DND-41 (cell line): Measurements from ENCODE around the gene C18orf63.
"Not testable (repeated sequence)": the region's sequence is repeated elsewhere in the genome, so short reads cannot be mapped to it uniquely, and the experiment has no call there.

ENCODE experiments used
- ATAC-seq: fragments of 200-7000 bp; cut with Tn5 transposase; 3 replicates; pipeline ENCODE4 v1.9.1; 2021; ENCODE audit warnings: low read depth; ENCODE audit not compliant: insufficient read depth
- DNase-seq: peaks from one replicate; pipeline ENCODE4 v3.0.0-alpha.2; 2020
- H2AFZ ChIP-seq: 2 replicates; pipeline ENCODE4 v1.6.0; 2012; ENCODE audit warnings: low read depth, low read length
- H3K27ac ChIP-seq: 2 replicates; pipeline ENCODE4 v1.5.1; 2012; ENCODE audit warnings: low read length, inconsistent platforms
- H3K27me3 ChIP-seq: fragments of 200-600 bp; sonication (generic); 2 replicates; pipeline ENCODE4 v1.6.0; 2012; ENCODE audit warnings: low read length, mild to moderate bottlenecking, inconsistent platforms; ENCODE audit not compliant: insufficient read depth, poor library complexity
- H3K36me3 ChIP-seq: 2 replicates; pipeline ENCODE4 v1.5.1; 2012; ENCODE audit warnings: low read length, inconsistent platforms; ENCODE audit not compliant: insufficient read depth
- H3K4me1 ChIP-seq: 2 replicates; pipeline ENCODE4 v1.5.1; 2012; ENCODE audit warnings: mild to moderate bottlenecking, low read length; ENCODE audit not compliant: insufficient read depth
- H3K4me2 ChIP-seq: 2 replicates; pipeline ENCODE4 v1.6.0; 2012; ENCODE audit warnings: mild to moderate bottlenecking, moderate library complexity, low read length, inconsistent platforms; ENCODE audit not compliant: insufficient read depth
- H3K4me3 ChIP-seq, 2 experiments: fragments of 200-600 bp in 1 of 2; shearing (Covaris generic) in 1 of 2; 2 replicates each; pipeline ENCODE4 v1.5.1; 2012 to 2016; ENCODE audit warnings: inconsistent platforms in 2 of 2, low read length in 2 of 2, mild to moderate bottlenecking in 2 of 2, low read depth in 1 of 2, moderate library complexity in 1 of 2
- H3K79me2 ChIP-seq: 2 replicates; pipeline ENCODE4 v1.6.0; 2012; ENCODE audit warnings: low read length, inconsistent platforms; ENCODE audit not compliant: insufficient read depth
- H3K9ac ChIP-seq: 2 replicates; pipeline ENCODE4 v1.6.0; 2012; ENCODE audit warnings: low read depth, mild to moderate bottlenecking, inconsistent platforms, low read length, moderate library complexity
- H3K9me3 ChIP-seq: 2 replicates; pipeline ENCODE4 v1.5.1; 2012; ENCODE audit warnings: low read length, moderate library complexity, mild to moderate bottlenecking, inconsistent platforms; ENCODE audit not compliant: insufficient read depth, severe bottlenecking
- H4K20me1 ChIP-seq: 2 replicates; pipeline ENCODE4 v1.6.0; 2012; ENCODE audit warnings: low read length; ENCODE audit not compliant: insufficient read depth
- EZH2 ChIP-seq: IDR thresholded peaks from 3 replicates; pipeline ENCODE4 v1.6.1; 2012; ENCODE audit warnings: borderline replicate concordance, low read depth, mild to moderate bottlenecking, moderate library complexity, low read length, inconsistent platforms; ENCODE audit not compliant: severe bottlenecking
- TF ChIP-seq, protein P1 (sequence below): IDR thresholded peaks from 2 replicates; pipeline ENCODE4 v1.5.1; 2012; ENCODE audit warnings: borderline replicate concordance, low read length, moderate library complexity, mild to moderate bottlenecking; ENCODE audit not compliant: poor library complexity, severe bottlenecking; ENCODE audit errors: extremely low read depth

The C18orf63 gene

DNA sequence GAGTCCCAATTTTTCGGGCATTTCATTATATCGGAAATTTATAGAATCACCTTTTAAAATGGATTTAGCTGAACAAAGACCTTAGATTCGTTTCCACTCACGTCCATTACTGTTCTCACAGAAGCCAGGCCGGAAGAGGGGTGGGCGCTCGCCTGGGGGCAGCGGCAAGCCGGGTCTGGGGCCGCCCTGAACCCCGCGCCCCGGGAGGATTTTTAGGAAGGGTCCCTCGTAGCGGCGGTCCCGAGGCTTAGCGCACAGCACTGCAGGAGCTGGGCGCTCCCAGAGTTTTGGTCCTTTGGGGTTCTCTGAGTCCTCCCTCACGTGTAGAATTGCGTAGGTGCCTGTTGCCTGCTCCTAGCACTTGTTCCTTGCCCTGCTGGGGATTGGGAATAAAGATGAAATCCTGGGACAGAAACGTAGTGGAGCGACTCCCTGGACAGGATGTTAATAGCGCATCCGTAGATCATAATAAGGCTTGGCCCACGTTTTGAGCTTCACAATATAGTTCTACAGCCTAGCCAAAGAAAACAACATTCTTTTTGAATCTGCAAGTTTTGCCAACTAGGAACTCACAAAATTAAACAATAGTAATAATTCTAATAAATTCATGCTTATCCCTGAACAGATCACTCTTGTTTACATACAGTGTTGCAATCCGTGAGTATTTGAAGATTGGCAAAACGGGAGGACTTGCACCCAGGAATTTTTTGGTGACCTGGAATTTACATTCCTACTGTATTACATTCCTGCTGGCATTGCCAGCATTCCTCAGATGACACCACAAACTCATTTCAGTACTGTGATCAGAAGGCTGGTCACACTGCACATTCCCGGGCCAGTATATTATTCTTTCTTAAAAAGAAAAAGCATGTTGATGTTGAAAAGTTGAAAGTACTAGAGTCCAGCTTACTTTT, 875 bp downstream of the C18orf63 start:
- no peak overlapping the region for H2AFZ ChIP-seq
- no peak overlapping the region for H3K4me2 ChIP-seq
- no peak overlapping the region for H3K9ac ChIP-seq
- peaks cover 4% of the 10 kb centered on the region for H3K9me3 ChIP-seq
- H4K20me1 ChIP-seq = no peaks in the 10 kb centered on the region
- H3K27ac ChIP-seq = no peak overlapping the region
- H3K79me2 ChIP-seq = no peaks in the 10 kb centered on the region
- no peak overlapping the region for H3K4me3 ChIP-seq
- H3K36me3 ChIP-seq = no peaks in the 10 kb centered on the region
- H3K4me1 ChIP-seq = no peaks in the 10 kb centered on the region
- TF ChIP-seq, protein P1, sequence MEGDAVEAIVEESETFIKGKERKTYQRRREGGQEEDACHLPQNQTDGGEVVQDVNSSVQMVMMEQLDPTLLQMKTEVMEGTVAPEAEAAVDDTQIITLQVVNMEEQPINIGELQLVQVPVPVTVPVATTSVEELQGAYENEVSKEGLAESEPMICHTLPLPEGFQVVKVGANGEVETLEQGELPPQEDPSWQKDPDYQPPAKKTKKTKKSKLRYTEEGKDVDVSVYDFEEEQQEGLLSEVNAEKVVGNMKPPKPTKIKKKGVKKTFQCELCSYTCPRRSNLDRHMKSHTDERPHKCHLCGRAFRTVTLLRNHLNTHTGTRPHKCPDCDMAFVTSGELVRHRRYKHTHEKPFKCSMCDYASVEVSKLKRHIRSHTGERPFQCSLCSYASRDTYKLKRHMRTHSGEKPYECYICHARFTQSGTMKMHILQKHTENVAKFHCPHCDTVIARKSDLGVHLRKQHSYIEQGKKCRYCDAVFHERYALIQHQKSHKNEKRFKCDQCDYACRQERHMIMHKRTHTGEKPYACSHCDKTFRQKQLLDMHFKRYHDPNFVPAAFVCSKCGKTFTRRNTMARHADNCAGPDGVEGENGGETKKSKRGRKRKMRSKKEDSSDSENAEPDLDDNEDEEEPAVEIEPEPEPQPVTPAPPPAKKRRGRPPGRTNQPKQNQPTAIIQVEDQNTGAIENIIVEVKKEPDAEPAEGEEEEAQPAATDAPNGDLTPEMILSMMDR = no peak
- no peak for TF ChIP-seq EZH2
- DNase-seq = no peak
- ATAC-seq = no peak
- peaks cover 10% of the 10 kb centered on the region for H3K27me3 ChIP-seq

GRCh38 chr18:74326231-74326630, 10.6 kb downstream of the C18orf63 start:
- TF ChIP-seq EZH2 = no peak
- Histone ChIP-seq H3K4me3 (no peak overlapping the region), H3K27ac (no peak overlapping the region), H3K27me3 (peaks cover 11% of the 10 kb centered on the region), H3K4me1 (no peaks in the 10 kb centered on the region), H3K79me2 (no peaks in the 10 kb centered on the region), H3K9me3 (no peaks in the 10 kb centered on the region), H3K9ac (no peak overlapping the region), H3K4me2 (no peak overlapping the region), H3K36me3 (no peaks in the 10 kb centered on the region), H4K20me1 (no peaks in the 10 kb centered on the region), H2AFZ (no peak overlapping the region)
- ATAC-seq (no peak), DNase-seq (no peak)

GRCh38 chr18:74326791-74327190, 11.2 kb downstream of the C18orf63 start:
- ATAC-seq, H2AFZ ChIP-seq, H3K4me2 ChIP-seq, H3K36me3 ChIP-seq, DNase-seq, H3K27ac ChIP-seq, H3K9ac ChIP-seq, H3K4me1 ChIP-seq, H3K4me3 ChIP-seq, H4K20me1 ChIP-seq, H3K9me3 ChIP-seq, H3K79me2 ChIP-seq: not testable (repeated sequence)
- peaks cover 12% of the 10 kb centered on the region for H3K27me3 ChIP-seq

GRCh38 chr18:74328206-74328605, 12.6 kb downstream of the C18orf63 start:
- Histone ChIP-seq H3K4me2 (no peak overlapping the region), H3K36me3 (no peaks in the 10 kb centered on the region), H3K79me2 (no peaks in the 10 kb centered on the region), H3K9ac (no peak overlapping the region), H4K20me1 (no peaks in the 10 kb centered on the region), H3K4me3 (no peak overlapping the region), H3K27ac (no peak overlapping the region), H2AFZ (no peak overlapping the region), H3K4me1 (no peaks in the 10 kb centered on the region), H3K27me3 (peaks cover 12% of the 10 kb centered on the region), H3K9me3 (no peaks in the 10 kb centered on the region)
- no peak for DNase-seq
- no peak for ATAC-seq
- TF ChIP-seq, protein P1 = no peak
- no peak for TF ChIP-seq EZH2
